ENCODE results near the gene GPRC5A.

The GPRC5A gene

DNA sequence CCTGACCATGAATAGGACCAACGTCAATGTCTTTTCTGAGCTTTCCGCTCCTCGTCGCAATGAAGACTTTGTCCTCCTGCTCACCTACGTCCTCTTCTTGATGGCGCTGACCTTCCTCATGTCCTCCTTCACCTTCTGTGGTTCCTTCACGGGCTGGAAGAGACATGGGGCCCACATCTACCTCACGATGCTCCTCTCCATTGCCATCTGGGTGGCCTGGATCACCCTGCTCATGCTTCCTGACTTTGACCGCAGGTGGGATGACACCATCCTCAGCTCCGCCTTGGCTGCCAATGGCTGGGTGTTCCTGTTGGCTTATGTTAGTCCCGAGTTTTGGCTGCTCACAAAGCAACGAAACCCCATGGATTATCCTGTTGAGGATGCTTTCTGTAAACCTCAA, 17.3 kb downstream of the GPRC5A start:
- no peak overlapping the region for H3K27ac ChIP-seq (ENCODE audit: extremely low read depth, low read depth, low read length)
- no peak overlapping the region for H3K4me3 ChIP-seq (ENCODE audit: low read depth, low read length)
- ChIA-PET CTCF (interaction anchor here (0.6 to 4.0 kb wide), 6 partner anchors 7 to 205 kb away, joined by 3 to 17 read pairs (median 4); no protein-coding TSS in a partner anchor), POLR2A (interaction anchor here (2.4 kb wide), 1 partner anchor 17 kb away, joined by 7 read pairs; the partner anchor contains the start of gene GPRC5A)
- H3K36me3 ChIP-seq (ENCODE audit: control insufficient read depth in 2 of 2, insufficient read depth in 1 of 2, low read length in 2 of 2): peaks cover 0 to 31% of the 10 kb centered on the region in 2 experiments
- H3K4me1 ChIP-seq (ENCODE audit: control insufficient read depth, insufficient read depth, low read length): peaks cover 4% of the 10 kb centered on the region; the same call in 1 of the 2 replicates
- TF ChIP-seq PRDM2 (tag by site-specific recombination; IDR thresholded peaks at IDR 0.05; ENCODE audit: borderline replicate concordance): no peak
- TF ChIP-seq ZNF248 (tag by site-specific recombination; IDR thresholded peaks at IDR 0.05): no peak
- no peak for TF ChIP-seq ZNF175 (tag by site-specific recombination; IDR thresholded peaks at IDR 0.05)
- no peak for TF ChIP-seq ZNF629 (tag by site-specific recombination; IDR thresholded peaks at IDR 0.05)
- TF ChIP-seq KLF16 (tag by site-specific recombination; IDR thresholded peaks at IDR 0.05): no peak
- TF ChIP-seq ZNF202 (tag by site-specific recombination; IDR thresholded peaks at IDR 0.05; ENCODE audit: borderline replicate concordance): no peak
- TF ChIP-seq SCRT1 (tag by site-specific recombination; IDR thresholded peaks at IDR 0.05; ENCODE audit: borderline replicate concordance): no peak
- H3K9me3 ChIP-seq (ENCODE audit: control insufficient read depth, insufficient read depth, low read depth, low read length): no peaks in the 10 kb centered on the region

- Histone ChIP-seq H3K36me3 (ENCODE audit: control insufficient read depth in 2 of 2, insufficient read depth in 1 of 2, low read length in 2 of 2) (peaks cover 0 to 31% of the 10 kb centered on the region in 2 experiments), H3K9me3 (ENCODE audit: control insufficient read depth, insufficient read depth, low read depth, low read length) (no peaks in the 10 kb centered on the region), H3K27ac (ENCODE audit: extremely low read depth, low read depth, low read length) (no peak overlapping the region), H3K4me3 (ENCODE audit: low read depth, low read length) (no peak overlapping the region), H3K4me1 (ENCODE audit: control insufficient read depth, insufficient read depth, low read length) (peaks cover 9% of the 10 kb centered on the region; the same call in 1 of the 2 replicates)
- ChIA-PET CTCF (interaction anchor here (0.6 to 1.9 kb wide), 2 partner anchors 17 to 205 kb away, joined by 3 read pairs; no protein-coding TSS in a partner anchor), POLR2A (interaction anchor here (2.4 kb wide), 1 partner anchor 18 kb away, joined by 7 read pairs; the partner anchor contains the start of gene GPRC5A)
- no peak for TF ChIP-seq GFI1B (tag by site-specific recombination; IDR thresholded peaks at IDR 0.05)
- no peak for TF ChIP-seq ZNF561 (tag by site-specific recombination; IDR thresholded peaks at IDR 0.05; ENCODE audit: borderline replicate concordance)
- TF ChIP-seq ZNF558 (tag by site-specific recombination; IDR thresholded peaks at IDR 0.05): no peak
- TF ChIP-seq ZNF768 (tag by site-specific recombination; IDR thresholded peaks at IDR 0.05): no peak
- TF ChIP-seq OSR2 (tag by site-specific recombination; IDR thresholded peaks at IDR 0.05): no peak
These were observed 18.0 kb downstream of the GPRC5A start for GRCh38 chr12:12909228-12909994.

GRCh38 chr12:12909995-12910420, 18.6 kb downstream of the GPRC5A start:
- H3K4me1 ChIP-seq (ENCODE audit: control insufficient read depth, insufficient read depth, low read length): peaks cover 9% of the 10 kb centered on the region; the same call in 1 of the 2 replicates
- ChIA-PET POLR2A (no interaction called here), CTCF (interaction anchor here (1.3 kb wide), 1 partner anchor 72 kb away, joined by 6 read pairs; no protein-coding TSS in a partner anchor)
- H3K27ac ChIP-seq (ENCODE audit: extremely low read depth, low read depth, low read length): no peak overlapping the region
- no peak overlapping the region for H3K4me3 ChIP-seq (ENCODE audit: low read depth, low read length)
- H3K36me3 ChIP-seq (ENCODE audit: control insufficient read depth in 2 of 2, insufficient read depth in 1 of 2, low read length in 2 of 2): peaks cover 0 to 31% of the 10 kb centered on the region in 2 experiments
- H3K9me3 ChIP-seq (ENCODE audit: control insufficient read depth, insufficient read depth, low read depth, low read length): no peaks in the 10 kb centered on the region
- TF ChIP-seq, protein P1, sequence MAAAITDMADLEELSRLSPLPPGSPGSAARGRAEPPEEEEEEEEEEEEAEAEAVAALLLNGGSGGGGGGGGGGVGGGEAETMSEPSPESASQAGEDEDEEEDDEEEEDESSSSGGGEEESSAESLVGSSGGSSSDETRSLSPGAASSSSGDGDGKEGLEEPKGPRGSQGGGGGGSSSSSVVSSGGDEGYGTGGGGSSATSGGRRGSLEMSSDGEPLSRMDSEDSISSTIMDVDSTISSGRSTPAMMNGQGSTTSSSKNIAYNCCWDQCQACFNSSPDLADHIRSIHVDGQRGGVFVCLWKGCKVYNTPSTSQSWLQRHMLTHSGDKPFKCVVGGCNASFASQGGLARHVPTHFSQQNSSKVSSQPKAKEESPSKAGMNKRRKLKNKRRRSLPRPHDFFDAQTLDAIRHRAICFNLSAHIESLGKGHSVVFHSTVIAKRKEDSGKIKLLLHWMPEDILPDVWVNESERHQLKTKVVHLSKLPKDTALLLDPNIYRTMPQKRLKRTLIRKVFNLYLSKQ (tag by site-specific recombination; IDR thresholded peaks at IDR 0.05; ENCODE audit: borderline replicate concordance): no peak
- TF ChIP-seq ZNF555 (tag by site-specific recombination; conservative IDR thresholded peaks at IDR 0.05): no peak
- no peak for TF ChIP-seq SP7 (tag by site-specific recombination; IDR thresholded peaks at IDR 0.05)
- TF ChIP-seq ZNF302 (tag by site-specific recombination; IDR thresholded peaks at IDR 0.05; ENCODE audit: low read depth): no peak
- no peak for TF ChIP-seq BCL11A (tag by site-specific recombination; IDR thresholded peaks at IDR 0.05; ENCODE audit: low read depth)
- TF ChIP-seq GLIS1 (tag by site-specific recombination; IDR thresholded peaks at IDR 0.05): no peak
- no peak for TF ChIP-seq SALL2 (tag by site-specific recombination; IDR thresholded peaks at IDR 0.05; ENCODE audit: borderline replicate concordance)
- no peak for TF ChIP-seq ZNF792 (tag by site-specific recombination; IDR thresholded peaks at IDR 0.05)
- no peak for TF ChIP-seq ZNF140 (tag by site-specific recombination; IDR thresholded peaks at IDR 0.05)
- TF ChIP-seq KLF10 (tag by site-specific recombination; IDR thresholded peaks at IDR 0.05): no peak
- no peak for TF ChIP-seq ZNF391 (tag by site-specific recombination; IDR thresholded peaks at IDR 0.05; ENCODE audit: borderline replicate concordance, low read depth)
- TF ChIP-seq EGR2 (tag by site-specific recombination; IDR thresholded peaks at IDR 0.05; ENCODE audit: low read depth): no peak
- TF ChIP-seq ZNF677 (tag by site-specific recombination; IDR thresholded peaks at IDR 0.05): no peak

Measured in HEK293 (cell line).